Measurements from ENCODE around the gene RABIF.
"Not testable (repeated sequence)": the region's sequence is repeated elsewhere in the genome, so short reads cannot be mapped to it uniquely, and the experiment has no call there.

Gene RABIF

GRCh38 chr1:202908998-202909397 is 20.0 kb upstream of the RABIF start:
- Histone ChIP-seq H3K27ac (replicated peaks) (no peak overlapping the region), H3K27me3 (ENCODE audit: insufficient read depth, poor library complexity, severe bottlenecking) (no peaks in the 10 kb centered on the region), H3K4me3 (replicated peaks; ENCODE audit: insufficient read depth, low read length) (no peak overlapping the region)
- no peak for DNase-seq (ENCODE audit: low read depth in 1 of 2, low spot score in 1 of 2)
- TF ChIP-seq SPI1 (IDR thresholded peaks at IDR 0.05; ENCODE audit: borderline replicate concordance, low read depth): no peak
- TF ChIP-seq CTCF (IDR thresholded peaks at IDR 0.05; ENCODE audit: insufficient read depth, low read length): no peak
- TF ChIP-seq GABPA (IDR thresholded peaks at IDR 0.05; ENCODE audit: low read depth): no peak
- no peak for TF ChIP-seq REST (IDR thresholded peaks at IDR 0.05; ENCODE audit: insufficient replicate concordance, low read depth)
- no peak for TF ChIP-seq POLR2AphosphoS5 (IDR thresholded peaks at IDR 0.05; ENCODE audit: low read depth)

GRCh38 chr1:202905331-202905730 is 16.4 kb upstream of the RABIF start:
- DNase-seq (ENCODE audit: low read depth in 1 of 2, low spot score in 1 of 2): no peak
- Histone ChIP-seq H3K27me3 (ENCODE audit: insufficient read depth, poor library complexity, severe bottlenecking) (no peaks in the 10 kb centered on the region), H3K4me3 (replicated peaks; ENCODE audit: insufficient read depth, low read length) (no peak overlapping the region), H3K27ac (replicated peaks) (no peak overlapping the region)
- TF ChIP-seq SPI1 (IDR thresholded peaks at IDR 0.05; ENCODE audit: borderline replicate concordance, low read depth) (no peak), GABPA (IDR thresholded peaks at IDR 0.05; ENCODE audit: low read depth) (no peak), CTCF (IDR thresholded peaks at IDR 0.05; ENCODE audit: insufficient read depth, low read length) (no peak), REST (IDR thresholded peaks at IDR 0.05; ENCODE audit: insufficient replicate concordance, low read depth) (no peak), POLR2AphosphoS5 (IDR thresholded peaks at IDR 0.05; ENCODE audit: low read depth) (no peak)

- not testable (repeated sequence) for H3K27me3 ChIP-seq (ENCODE audit: insufficient read depth, poor library complexity, severe bottlenecking); DNase-seq (ENCODE audit: low read depth in 1 of 2, low spot score in 1 of 2); H3K4me3 ChIP-seq (replicated peaks; ENCODE audit: insufficient read depth, low read length); H3K27ac ChIP-seq (replicated peaks)
Observed at GRCh38 chr1:202903808-202904207, 14.9 kb upstream of the RABIF start.

- no peak overlapping the region for H3K27ac ChIP-seq (replicated peaks)
- DNase-seq (ENCODE audit: low read depth in 1 of 2, low spot score in 1 of 2): no peak
- TF ChIP-seq CTCF (IDR thresholded peaks at IDR 0.05; ENCODE audit: insufficient read depth, low read length) (no peak), REST (IDR thresholded peaks at IDR 0.05; ENCODE audit: insufficient replicate concordance, low read depth) (no peak), SPI1 (IDR thresholded peaks at IDR 0.05; ENCODE audit: borderline replicate concordance, low read depth) (no peak), GABPA (IDR thresholded peaks at IDR 0.05; ENCODE audit: low read depth) (no peak), POLR2AphosphoS5 (IDR thresholded peaks at IDR 0.05; ENCODE audit: low read depth) (no peak)
Observed at GRCh38 chr1:202901555-202901954, 12.6 kb upstream of the RABIF start.

More at GRCh38 chr1:202901555-202901954, 12.6 kb upstream of the RABIF start:
- H3K27me3 ChIP-seq (ENCODE audit: insufficient read depth, poor library complexity, severe bottlenecking): no peaks in the 10 kb centered on the region
- H3K4me3 ChIP-seq (replicated peaks; ENCODE audit: insufficient read depth, low read length): no peak overlapping the region
